K562 (cell line): Measurements from ENCODE around the gene CRTC3. TPM values are rescaled to one million over a fixed set of nuclear protein-coding genes. Genes with fewer than 3 reads are reported as not detected.

Source experiments
- DMBX1 ChIP-seq: fragments of 250-450 bp; sonication (Bioruptor Pico); IDR thresholded peaks from 2 replicates; pipeline ENCODE4 v1.8.0; 2022; ENCODE audit warnings: inconsistent platforms, mild to moderate bottlenecking, moderate library complexity, borderline replicate concordance
- FOXP4 ChIP-seq: sonication (generic); formaldehyde crosslinking; IDR thresholded peaks from 2 replicates; pipeline ENCODE4 v1.8.0; 2022; ENCODE audit warnings: mild to moderate bottlenecking, missing genetic modification reagents, borderline replicate concordance
- HOXB6 ChIP-seq: fragments of 250-450 bp; sonication (Bioruptor Pico); IDR thresholded peaks from 2 replicates; pipeline ENCODE4 v1.5.1; 2022; ENCODE audit warnings: mild to moderate bottlenecking, borderline replicate concordance
- LARP7 ChIP-seq: fragments of 450-650 bp; IDR thresholded peaks from 2 replicates; pipeline ENCODE4 v1.6.1; 2016
- RB1 ChIP-seq: fragments of 450-650 bp; IDR thresholded peaks from 2 replicates; pipeline ENCODE4 v1.6.1; 2017; ENCODE audit warnings: low read depth, mild to moderate bottlenecking
- ZHX1 ChIP-seq: fragments of 150-350 bp; conservative IDR thresholded peaks from 2 replicates; pipeline ENCODE4 v1.6.1; 2014; ENCODE audit warnings: low read length
- ZKSCAN1 ChIP-seq: fragments of 150-350 bp; IDR thresholded peaks from 2 replicates; pipeline ENCODE4 v1.6.1; 2016; ENCODE audit warnings: low read depth, low read length
- ZNF407 ChIP-seq: fragments of 450-650 bp; IDR thresholded peaks from 2 replicates; pipeline ENCODE4 v1.6.1; 2016; ENCODE audit warnings: low read depth
- polyA plus RNA-seq, 8 experiments: library from polyadenylated mRNA; depleted of rRNA in 4 of 8; stranded (reverse) in 5 of 8; unstranded in 3 of 8; fragments of >200 nt; fragmentation: Nextera tagmentation in 2 of 8; fragmentation: Illumina TruSeq in 1 of 8; extraction: Ambion mirVana in 2 of 8; extraction: Trizol in 1 of 8; gene quantifications; 2 replicates each; pipeline versions ENCODE4 v1.2.1 to v1.2.3, GENCODE V29; 2011 to 2014; ENCODE audit warnings: inconsistent platforms in 1 of 8, missing spikeins in 1 of 8
- total RNA-seq, 7 experiments: library from RNA; depleted of rRNA in 6 of 7; stranded (reverse); fragments of >200 nt in 6 of 7; fragmentation: Illumina TruSeq in 2 of 7; extraction: Trizol in 2 of 7; gene quantifications; 2 replicates each; pipeline versions ENCODE4 v1.2.1 to v1.2.3, GENCODE V29; 2011 to 2021; ENCODE audit warnings: low replicate concordance in 1 of 7

CRTC3 gene
- total and polyA plus RNA-seq, 9 of the 15 experiments (the other 6 are each of a cell fraction or from before 2014, with no cell fraction given): 1.2 to 19.0 (median 11.6) TPM

- TF ChIP-seq ZNF407 (no peak), LARP7 (no peak), HOXB6 (CRISPR knock-in tag) (no peak), DMBX1 (CRISPR knock-in tag) (peak; percentile 47; the same call in 1 of the 2 replicates), ZKSCAN1 (no peak), FOXP4 (no peak), ZHX1 (no peak), RB1 (peak; percentile 25; the same call in 1 of the 2 replicates)
Observed at GRCh38 chr15:90598031-90598577, 68.4 kb downstream of the CRTC3 start (continued).
